ENCODE measurements around the gene WBP4. TPM values are rescaled to one million over a fixed set of nuclear protein-coding genes. Genes with fewer than 3 reads are reported as not detected.

WBP4 gene
- total RNA-seq, 1 experiment from 2014 or later, result 14.5 TPM

DNA sequence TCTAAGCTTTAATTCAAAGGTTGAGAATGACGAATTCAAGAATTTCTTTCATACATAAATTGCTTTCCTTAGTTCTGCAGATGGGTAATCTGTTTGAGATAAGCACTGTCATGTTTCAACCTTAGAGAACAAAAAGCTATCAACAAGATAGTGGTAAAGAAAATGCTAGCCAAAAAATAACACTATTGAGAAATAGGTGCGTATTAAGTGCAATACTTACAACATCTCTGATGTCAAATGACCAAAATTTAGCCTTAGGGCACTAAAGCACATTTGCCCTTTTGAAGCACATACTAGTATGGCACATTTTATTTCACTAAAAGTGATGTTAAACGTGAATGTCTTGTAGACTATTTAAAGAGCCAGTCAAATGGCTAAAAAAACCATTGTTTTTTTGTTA is 66.4 kb downstream of the WBP4 start:
- no peaks in the 10 kb centered on the region for H3K27me3 ChIP-seq (ENCODE audit: insufficient read depth, low read length)
- BruUV-seq (replicated peaks), result no TSS peak
- H2AFZ ChIP-seq (ENCODE audit: low read depth, low read length, poor library complexity, severe bottlenecking), result no peak overlapping the region
- H3K9me3 ChIP-seq (ENCODE audit: control insufficient read depth in 1 of 2, insufficient read depth in 1 of 2, low read depth in 1 of 2, low read length in 2 of 2), result no peaks in the 10 kb centered on the region
- ChIA-PET RAD21 (ENCODE audit: low non-redundant PET in 1 of 2, low total read pairs in 2 of 2, uncharacterized antibody in 2 of 2, unreplicated experiment in 2 of 2) (no interaction called here), CTCF (no interaction called here), POLR2A (no interaction called here)
- no peak overlapping the region for H3K27ac ChIP-seq (ENCODE audit: low read depth, low read length)
- H3K9me2 ChIP-seq (ENCODE audit: insufficient read depth), result no peaks in the 10 kb centered on the region
- no peaks in the 10 kb centered on the region for H4K20me1 ChIP-seq (ENCODE audit: insufficient read depth)
- TF ChIP-seq, protein P1, sequence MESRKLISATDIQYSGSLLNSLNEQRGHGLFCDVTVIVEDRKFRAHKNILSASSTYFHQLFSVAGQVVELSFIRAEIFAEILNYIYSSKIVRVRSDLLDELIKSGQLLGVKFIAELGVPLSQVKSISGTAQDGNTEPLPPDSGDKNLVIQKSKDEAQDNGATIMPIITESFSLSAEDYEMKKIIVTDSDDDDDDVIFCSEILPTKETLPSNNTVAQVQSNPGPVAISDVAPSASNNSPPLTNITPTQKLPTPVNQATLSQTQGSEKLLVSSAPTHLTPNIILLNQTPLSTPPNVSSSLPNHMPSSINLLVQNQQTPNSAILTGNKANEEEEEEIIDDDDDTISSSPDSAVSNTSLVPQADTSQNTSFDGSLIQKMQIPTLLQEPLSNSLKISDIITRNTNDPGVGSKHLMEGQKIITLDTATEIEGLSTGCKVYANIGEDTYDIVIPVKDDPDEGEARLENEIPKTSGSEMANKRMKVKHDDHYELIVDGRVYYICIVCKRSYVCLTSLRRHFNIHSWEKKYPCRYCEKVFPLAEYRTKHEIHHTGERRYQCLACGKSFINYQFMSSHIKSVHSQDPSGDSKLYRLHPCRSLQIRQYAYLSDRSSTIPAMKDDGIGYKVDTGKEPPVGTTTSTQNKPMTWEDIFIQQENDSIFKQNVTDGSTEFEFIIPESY (IDR thresholded peaks at IDR 0.05; ENCODE audit: extremely low read depth, insufficient replicate concordance, low read length), result no peak
- TF ChIP-seq EZH2 (IDR thresholded peaks at IDR 0.05) (no peak), ZFX (IDR thresholded peaks at IDR 0.05) (no peak), ZNF274 (IDR thresholded peaks at IDR 0.05; ENCODE audit: low read depth, low read length) (no peak), ATF3 (IDR thresholded peaks at IDR 0.05) (no peak), POLR2AphosphoS5 (IDR thresholded peaks at IDR 0.05; ENCODE audit: low read depth, low read length) (no peak), FOSL1 (IDR thresholded peaks at IDR 0.05; ENCODE audit: low read depth) (no peak), ELF1 (IDR thresholded peaks at IDR 0.05; ENCODE audit: borderline replicate concordance, low read depth) (no peak), SIN3A (IDR thresholded peaks at IDR 0.05; ENCODE audit: low read depth) (no peak), RAD21 (IDR thresholded peaks at IDR 0.05; ENCODE audit: low read depth) (no peak), POLR2A (IDR thresholded peaks at IDR 0.05; ENCODE audit: borderline replicate concordance, extremely low read depth, insufficient read depth, insufficient read length) (no peak), SP1 (IDR thresholded peaks at IDR 0.05; ENCODE audit: low read depth) (no peak), CEBPB (IDR thresholded peaks at IDR 0.05; ENCODE audit: low read depth) (no peak), JUND (IDR thresholded peaks at IDR 0.05) (no peak)
- TF ChIP-seq, protein P2, sequence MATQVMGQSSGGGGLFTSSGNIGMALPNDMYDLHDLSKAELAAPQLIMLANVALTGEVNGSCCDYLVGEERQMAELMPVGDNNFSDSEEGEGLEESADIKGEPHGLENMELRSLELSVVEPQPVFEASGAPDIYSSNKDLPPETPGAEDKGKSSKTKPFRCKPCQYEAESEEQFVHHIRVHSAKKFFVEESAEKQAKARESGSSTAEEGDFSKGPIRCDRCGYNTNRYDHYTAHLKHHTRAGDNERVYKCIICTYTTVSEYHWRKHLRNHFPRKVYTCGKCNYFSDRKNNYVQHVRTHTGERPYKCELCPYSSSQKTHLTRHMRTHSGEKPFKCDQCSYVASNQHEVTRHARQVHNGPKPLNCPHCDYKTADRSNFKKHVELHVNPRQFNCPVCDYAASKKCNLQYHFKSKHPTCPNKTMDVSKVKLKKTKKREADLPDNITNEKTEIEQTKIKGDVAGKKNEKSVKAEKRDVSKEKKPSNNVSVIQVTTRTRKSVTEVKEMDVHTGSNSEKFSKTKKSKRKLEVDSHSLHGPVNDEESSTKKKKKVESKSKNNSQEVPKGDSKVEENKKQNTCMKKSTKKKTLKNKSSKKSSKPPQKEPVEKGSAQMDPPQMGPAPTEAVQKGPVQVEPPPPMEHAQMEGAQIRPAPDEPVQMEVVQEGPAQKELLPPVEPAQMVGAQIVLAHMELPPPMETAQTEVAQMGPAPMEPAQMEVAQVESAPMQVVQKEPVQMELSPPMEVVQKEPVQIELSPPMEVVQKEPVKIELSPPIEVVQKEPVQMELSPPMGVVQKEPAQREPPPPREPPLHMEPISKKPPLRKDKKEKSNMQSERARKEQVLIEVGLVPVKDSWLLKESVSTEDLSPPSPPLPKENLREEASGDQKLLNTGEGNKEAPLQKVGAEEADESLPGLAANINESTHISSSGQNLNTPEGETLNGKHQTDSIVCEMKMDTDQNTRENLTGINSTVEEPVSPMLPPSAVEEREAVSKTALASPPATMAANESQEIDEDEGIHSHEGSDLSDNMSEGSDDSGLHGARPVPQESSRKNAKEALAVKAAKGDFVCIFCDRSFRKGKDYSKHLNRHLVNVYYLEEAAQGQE (IDR thresholded peaks at IDR 0.05; ENCODE audit: low read depth), result no peak
- TF ChIP-seq, protein P3, sequence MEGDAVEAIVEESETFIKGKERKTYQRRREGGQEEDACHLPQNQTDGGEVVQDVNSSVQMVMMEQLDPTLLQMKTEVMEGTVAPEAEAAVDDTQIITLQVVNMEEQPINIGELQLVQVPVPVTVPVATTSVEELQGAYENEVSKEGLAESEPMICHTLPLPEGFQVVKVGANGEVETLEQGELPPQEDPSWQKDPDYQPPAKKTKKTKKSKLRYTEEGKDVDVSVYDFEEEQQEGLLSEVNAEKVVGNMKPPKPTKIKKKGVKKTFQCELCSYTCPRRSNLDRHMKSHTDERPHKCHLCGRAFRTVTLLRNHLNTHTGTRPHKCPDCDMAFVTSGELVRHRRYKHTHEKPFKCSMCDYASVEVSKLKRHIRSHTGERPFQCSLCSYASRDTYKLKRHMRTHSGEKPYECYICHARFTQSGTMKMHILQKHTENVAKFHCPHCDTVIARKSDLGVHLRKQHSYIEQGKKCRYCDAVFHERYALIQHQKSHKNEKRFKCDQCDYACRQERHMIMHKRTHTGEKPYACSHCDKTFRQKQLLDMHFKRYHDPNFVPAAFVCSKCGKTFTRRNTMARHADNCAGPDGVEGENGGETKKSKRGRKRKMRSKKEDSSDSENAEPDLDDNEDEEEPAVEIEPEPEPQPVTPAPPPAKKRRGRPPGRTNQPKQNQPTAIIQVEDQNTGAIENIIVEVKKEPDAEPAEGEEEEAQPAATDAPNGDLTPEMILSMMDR (IDR thresholded peaks at IDR 0.05 in 2 of 3, conservative IDR thresholded peaks at IDR 0.05 in 1 of 3; ENCODE audit: borderline replicate concordance in 1 of 3, insufficient read depth in 1 of 3, low read depth in 2 of 3, low read length in 2 of 3), result no peak
- DNase-seq (ENCODE audit: low read depth, low spot score) (no peak), ATAC-seq (no peak)
- no peak overlapping the region for H3K4me2 ChIP-seq (ENCODE audit: low read length)
- peaks cover 36% of the 10 kb centered on the region for H3K79me2 ChIP-seq (ENCODE audit: insufficient read depth, low read length)
- H3K9ac ChIP-seq (ENCODE audit: low read length), result no peak overlapping the region
- H3K4me1 ChIP-seq (ENCODE audit: control insufficient read depth in 1 of 2, insufficient read depth in 2 of 2, low read length in 2 of 2), result peaks cover 0 to 7% of the 10 kb centered on the region in 2 experiments; a peak in 1 of 4 replicates
- intact Hi-C loops (cut with micrococcal nuclease), result no loop called here
- peaks cover 2 to 9% of the 10 kb centered on the region in 2 experiments; a peak in 1 of 4 replicates for H3K36me3 ChIP-seq (ENCODE audit: control insufficient read depth in 1 of 2, insufficient read depth in 2 of 2, low read length in 2 of 2)
- no peak overlapping the region for H3K4me3 ChIP-seq (replicated peaks in 1 of 2; ENCODE audit: low read depth in 1 of 2, low read length in 2 of 2)

All from HCT116 (cell line).